ENCODE results near the gene GRM7. TPM values are rescaled to one million over a fixed set of nuclear protein-coding genes. Genes with fewer than 3 reads are reported as not detected.

Gene GRM7
- total and polyA plus RNA-seq, 4 donors, result 0.20 to 1.3 (median 0.80) TPM

DNA sequence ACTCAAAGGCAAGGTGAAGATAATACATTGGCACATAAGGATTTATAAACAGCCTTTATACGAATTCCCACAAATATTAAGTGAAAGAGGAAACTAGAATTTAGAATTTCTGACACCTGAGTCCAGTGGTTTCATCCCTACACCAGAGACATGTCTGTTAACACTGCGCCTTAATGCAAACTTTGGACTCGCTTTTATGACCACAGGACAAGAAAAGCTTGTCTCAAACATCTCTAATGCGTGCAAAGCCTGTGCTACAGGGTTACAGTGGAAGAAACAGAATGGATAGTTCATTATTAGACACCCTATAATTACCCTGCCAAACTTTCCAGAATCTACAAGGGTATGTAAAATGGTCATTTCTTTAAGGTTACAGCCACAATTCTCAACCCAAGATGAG is 802.9 kb downstream of the GRM7 start:
- TF ChIP-seq, protein P1, sequence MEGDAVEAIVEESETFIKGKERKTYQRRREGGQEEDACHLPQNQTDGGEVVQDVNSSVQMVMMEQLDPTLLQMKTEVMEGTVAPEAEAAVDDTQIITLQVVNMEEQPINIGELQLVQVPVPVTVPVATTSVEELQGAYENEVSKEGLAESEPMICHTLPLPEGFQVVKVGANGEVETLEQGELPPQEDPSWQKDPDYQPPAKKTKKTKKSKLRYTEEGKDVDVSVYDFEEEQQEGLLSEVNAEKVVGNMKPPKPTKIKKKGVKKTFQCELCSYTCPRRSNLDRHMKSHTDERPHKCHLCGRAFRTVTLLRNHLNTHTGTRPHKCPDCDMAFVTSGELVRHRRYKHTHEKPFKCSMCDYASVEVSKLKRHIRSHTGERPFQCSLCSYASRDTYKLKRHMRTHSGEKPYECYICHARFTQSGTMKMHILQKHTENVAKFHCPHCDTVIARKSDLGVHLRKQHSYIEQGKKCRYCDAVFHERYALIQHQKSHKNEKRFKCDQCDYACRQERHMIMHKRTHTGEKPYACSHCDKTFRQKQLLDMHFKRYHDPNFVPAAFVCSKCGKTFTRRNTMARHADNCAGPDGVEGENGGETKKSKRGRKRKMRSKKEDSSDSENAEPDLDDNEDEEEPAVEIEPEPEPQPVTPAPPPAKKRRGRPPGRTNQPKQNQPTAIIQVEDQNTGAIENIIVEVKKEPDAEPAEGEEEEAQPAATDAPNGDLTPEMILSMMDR (IDR thresholded peaks at IDR 0.05; ENCODE audit: control extremely low read depth, extremely low read depth), result no peak
- ATAC-seq (ENCODE audit: insufficient read depth, low FRiP score) (no peak), DNase-seq (no peak)
- Histone ChIP-seq H3K9ac (ENCODE audit: insufficient read depth in 1 of 2, low read length in 2 of 2) (no peak overlapping the region), H3K27ac (ENCODE audit: low read depth in 1 of 2, low read length in 1 of 2) (no peak overlapping the region), H3K4me1 (ENCODE audit: control insufficient read depth in 5 of 5, insufficient read depth in 5 of 5, low read length in 5 of 5) (no peaks in the 10 kb centered on the region), H3K36me3 (ENCODE audit: control insufficient read depth in 4 of 4, insufficient read depth in 4 of 4, low read length in 4 of 4) (no peaks in the 10 kb centered on the region), H3K27me3 (ENCODE audit: control insufficient read depth in 3 of 3, insufficient read depth in 3 of 3, low read length in 2 of 3) (no peaks in the 10 kb centered on the region), H3K9me3 (ENCODE audit: control insufficient read depth in 4 of 4, insufficient read depth in 3 of 4, low read length in 3 of 4) (peaks cover 0 to 2% (median 0%) of the 10 kb centered on the region in 4 donors), H3K4me3 (no peak overlapping the region)
- WGBS, 2 donors, result 87 to 94% methylated on average over 4 of the region's 4 CpGs

DNA sequence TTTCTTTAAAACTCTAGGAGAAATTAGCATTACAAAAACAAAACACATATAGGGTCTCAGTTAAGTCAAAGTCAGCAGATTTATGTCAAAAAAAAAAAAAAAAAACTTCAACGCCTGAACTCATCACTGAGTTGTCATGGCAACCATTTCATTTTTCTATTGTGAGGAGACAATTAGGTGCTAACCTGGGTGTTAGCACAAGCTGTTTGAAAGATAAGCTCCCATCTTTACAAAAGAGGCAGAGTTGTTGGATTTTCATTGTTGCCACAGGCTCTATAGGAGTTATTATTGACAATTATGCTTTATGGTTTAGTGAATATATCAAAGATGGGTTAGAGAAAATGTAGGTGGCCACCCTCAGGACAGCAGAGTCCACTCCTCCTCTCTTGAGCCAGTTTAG is 806.9 kb downstream of the GRM7 start:
- no peak overlapping the region for H3K9ac ChIP-seq (ENCODE audit: insufficient read depth in 1 of 2, low read length in 2 of 2)
- whole genome bisulfite sequencing, 2 donors, result 93 to 97% methylated on average over 1 of the region's 1 CpG
- ATAC-seq (ENCODE audit: insufficient read depth, low FRiP score) (no peak), DNase-seq (no peak)
- H3K27me3 ChIP-seq (ENCODE audit: control insufficient read depth in 3 of 3, insufficient read depth in 3 of 3, low read length in 2 of 3), result no peaks in the 10 kb centered on the region
- TF ChIP-seq, protein P1 (IDR thresholded peaks at IDR 0.05; ENCODE audit: control extremely low read depth, extremely low read depth), result no peak
- no peaks in the 10 kb centered on the region for H3K36me3 ChIP-seq (ENCODE audit: control insufficient read depth in 4 of 4, insufficient read depth in 4 of 4, low read length in 4 of 4)
- no peak overlapping the region for H3K4me3 ChIP-seq
- H3K9me3 ChIP-seq (ENCODE audit: control insufficient read depth in 4 of 4, insufficient read depth in 3 of 4, low read length in 3 of 4), result peaks cover 0 to 2% (median 0%) of the 10 kb centered on the region in 4 donors
- H3K27ac ChIP-seq (ENCODE audit: low read depth in 1 of 2, low read length in 1 of 2), result no peak overlapping the region
- H3K4me1 ChIP-seq (ENCODE audit: control insufficient read depth in 5 of 5, insufficient read depth in 5 of 5, low read length in 5 of 5), result no peaks in the 10 kb centered on the region

DNA sequence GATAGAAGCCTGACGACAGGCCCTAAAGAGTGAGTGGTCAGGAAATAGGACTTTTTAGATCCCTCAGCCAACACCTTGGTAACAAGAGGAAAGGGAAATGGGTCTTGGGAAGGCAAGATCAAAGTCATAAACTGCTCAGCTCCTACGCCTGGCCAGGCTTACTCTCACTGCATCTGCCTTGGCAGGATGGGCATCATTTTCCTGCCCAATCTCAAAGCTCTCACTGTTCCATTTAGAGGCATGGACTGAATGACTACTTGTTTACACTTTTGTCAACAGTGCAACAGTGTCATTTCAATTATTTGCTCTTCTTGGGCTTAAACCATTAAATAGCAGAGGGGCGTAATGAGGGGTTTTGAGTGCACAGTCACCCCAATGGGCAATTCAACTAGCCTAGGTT is 808.7 kb downstream of the GRM7 start:
- no peak overlapping the region for H3K27ac ChIP-seq (ENCODE audit: low read depth in 1 of 2, low read length in 1 of 2)
- H3K9me3 ChIP-seq (ENCODE audit: control insufficient read depth in 4 of 4, insufficient read depth in 3 of 4, low read length in 3 of 4), result no peaks in the 10 kb centered on the region
- TF ChIP-seq, protein P1 (IDR thresholded peaks at IDR 0.05; ENCODE audit: control extremely low read depth, extremely low read depth), result no peak
- H3K27me3 ChIP-seq (ENCODE audit: control insufficient read depth in 3 of 3, insufficient read depth in 3 of 3, low read length in 2 of 3), result no peaks in the 10 kb centered on the region
- H3K9ac ChIP-seq (ENCODE audit: insufficient read depth in 1 of 2, low read length in 2 of 2), result no peak overlapping the region
- H3K4me3 ChIP-seq, result no peak overlapping the region
- H3K36me3 ChIP-seq (ENCODE audit: control insufficient read depth in 4 of 4, insufficient read depth in 4 of 4, low read length in 4 of 4), result no peaks in the 10 kb centered on the region
- ATAC-seq (ENCODE audit: insufficient read depth, low FRiP score), result no peak
- WGBS, 2 donors, result 78 to 81% methylated on average over 3 of the region's 3 CpGs
- no peak for DNase-seq
- no peaks in the 10 kb centered on the region for H3K4me1 ChIP-seq (ENCODE audit: control insufficient read depth in 5 of 5, insufficient read depth in 5 of 5, low read length in 5 of 5)

DNA sequence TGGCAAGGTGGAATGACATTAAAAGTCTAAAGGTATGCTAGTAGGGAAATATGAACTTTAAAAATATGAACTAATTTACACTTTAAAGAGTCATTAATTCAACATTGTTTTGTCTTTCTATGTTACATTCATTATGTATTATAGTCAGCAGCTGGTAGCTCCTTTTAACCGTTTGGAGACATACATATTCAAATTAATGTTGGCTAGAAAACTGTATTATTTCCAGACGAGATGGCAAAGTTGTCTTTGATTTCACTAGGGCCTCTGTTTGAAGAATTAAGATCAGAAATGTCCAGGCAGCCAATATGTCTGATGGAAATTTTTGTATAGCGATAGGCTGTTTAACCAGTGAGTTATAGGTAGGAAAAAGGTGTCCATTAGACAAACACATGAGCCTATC is 817.6 kb downstream of the GRM7 start:
- ATAC-seq (ENCODE audit: insufficient read depth, low FRiP score), result no peak
- TF ChIP-seq, protein P1 (IDR thresholded peaks at IDR 0.05; ENCODE audit: control extremely low read depth, extremely low read depth), result no peak
- H3K27ac ChIP-seq (ENCODE audit: low read depth in 1 of 2, low read length in 1 of 2), result no peak overlapping the region
- H3K4me3 ChIP-seq, result no peak overlapping the region
- H3K36me3 ChIP-seq (ENCODE audit: control insufficient read depth in 4 of 4, insufficient read depth in 4 of 4, low read length in 4 of 4), result no peaks in the 10 kb centered on the region
- no peaks in the 10 kb centered on the region for H3K9me3 ChIP-seq (ENCODE audit: control insufficient read depth in 4 of 4, insufficient read depth in 3 of 4, low read length in 3 of 4)
- WGBS, 2 donors, result 90 to 91% methylated on average over 3 of the region's 3 CpGs
- H3K4me1 ChIP-seq (ENCODE audit: control insufficient read depth in 5 of 5, insufficient read depth in 5 of 5, low read length in 5 of 5), result peaks cover 0 to 2% (median 0%) of the 10 kb centered on the region in 5 donors
- no peak for DNase-seq
- no peak overlapping the region for H3K9ac ChIP-seq (ENCODE audit: insufficient read depth in 1 of 2, low read length in 2 of 2)
- no peaks in the 10 kb centered on the region for H3K27me3 ChIP-seq (ENCODE audit: control insufficient read depth in 3 of 3, insufficient read depth in 3 of 3, low read length in 2 of 3)

Data from lung (tissue), 12 donors.